Subcutaneous abdominal adipose tissue (tissue), 5 donors: Measurements from ENCODE around the gene HCN2.
"Not testable (repeated sequence)": the region's sequence is repeated elsewhere in the genome, so short reads cannot be mapped to it uniquely, and the experiment has no call there.

Experiments used
- H3K27ac ChIP-seq: one replicate; pipeline ENCODE4 v1.7.0; 2013; ENCODE audit warnings: low read depth, mild to moderate bottlenecking, inconsistent platforms, low read length, moderate library complexity
- H3K27me3 ChIP-seq, 5 donors: one replicate each; pipeline ENCODE4 v1.7.0; 2013; ENCODE audit warnings: low read length in 5 of 5, inconsistent platforms in 1 of 5; ENCODE audit not compliant: control insufficient read depth in 5 of 5, insufficient read depth in 4 of 5
- H3K36me3 ChIP-seq, 5 donors: one replicate each; pipeline ENCODE4 v1.7.0; 2013; ENCODE audit warnings: low read length in 5 of 5; ENCODE audit not compliant: control insufficient read depth in 5 of 5, insufficient read depth in 5 of 5
- H3K4me1 ChIP-seq, 5 donors: one replicate each; pipeline ENCODE4 v1.7.0; 2013; ENCODE audit warnings: low read length in 5 of 5, mild to moderate bottlenecking in 3 of 5, moderate library complexity in 1 of 5; ENCODE audit not compliant: control insufficient read depth in 5 of 5, insufficient read depth in 5 of 5
- H3K4me3 ChIP-seq, 5 donors: one replicate each; pipeline ENCODE4 v1.7.0; 2013; ENCODE audit warnings: low read length in 5 of 5, low read depth in 1 of 5
- H3K9ac ChIP-seq, 5 donors: one replicate each; pipeline ENCODE4 v1.7.0; 2013; ENCODE audit warnings: low read length in 5 of 5, mild to moderate bottlenecking in 4 of 5, moderate library complexity in 3 of 5
- H3K9me3 ChIP-seq, 5 donors: one replicate each; pipeline ENCODE4 v1.7.0; 2013; ENCODE audit warnings: low read length in 5 of 5; ENCODE audit not compliant: control insufficient read depth in 5 of 5
- donor health status: healthy.
- donor health status: healthy.
- donor health status: healthy.
- donor health status: healthy.
- donor health status: healthy.

Gene HCN2

GRCh38 chr19:604355-604754 lies 14.7 kb downstream of the HCN2 start:
- H3K27ac ChIP-seq: no peak overlapping the region
- no peak overlapping the region for H3K4me3 ChIP-seq
- H3K9me3 ChIP-seq: peaks cover 0 to 7% (median 0%) of the 10 kb centered on the region in 5 donors
- H3K27me3 ChIP-seq: peaks cover 0 to 4% (median 3%) of the 10 kb centered on the region in 5 donors
- H3K4me1 ChIP-seq: peaks cover 0 to 8% (median 0%) of the 10 kb centered on the region in 5 donors
- no peaks in the 10 kb centered on the region for H3K36me3 ChIP-seq
- H3K9ac ChIP-seq: no peak overlapping the region

- H3K9ac ChIP-seq, H3K36me3 ChIP-seq, H3K27ac ChIP-seq, H3K9me3 ChIP-seq, H3K4me3 ChIP-seq, H3K27me3 ChIP-seq: not testable (repeated sequence)
- H3K4me1 ChIP-seq: peaks cover 0 to 15% (median 0%) of the 10 kb centered on the region in 5 donors
These were observed 15.6 kb downstream of the HCN2 start for GRCh38 chr19:605061-605971.

GRCh38 chr19:607301-608154 lies 17.8 kb downstream of the HCN2 start:
- Histone ChIP-seq H3K4me1 (peaks cover 0 to 25% (median 9%) of the 10 kb centered on the region in 5 donors), H3K36me3 (no peaks in the 10 kb centered on the region), H3K27ac (no peak overlapping the region), H3K4me3 (no peak overlapping the region), H3K27me3 (peaks cover 0 to 20% (median 9%) of the 10 kb centered on the region in 5 donors), H3K9me3 (no peaks in the 10 kb centered on the region), H3K9ac (no peak overlapping the region)

- Histone ChIP-seq H3K4me1 (peaks cover 0 to 25% (median 9%) of the 10 kb centered on the region in 5 donors), H3K9me3 (no peaks in the 10 kb centered on the region), H3K27me3 (peaks cover 3 to 23% (median 9%) of the 10 kb centered on the region in 5 donors), H3K9ac (no peak overlapping the region), H3K36me3 (no peaks in the 10 kb centered on the region), H3K27ac (no peak overlapping the region), H3K4me3 (no peak overlapping the region)
These were observed 18.7 kb downstream of the HCN2 start for GRCh38 chr19:608155-609003.

- H3K27ac ChIP-seq: no peak overlapping the region
These were observed 19.3 kb downstream of the HCN2 start for GRCh38 chr19:609004-609346.

GRCh38 chr19:610071-610800 lies 20.6 kb downstream of the HCN2 start:
- Histone ChIP-seq H3K9ac (peak overlapping the region in 2 of 5 donors; percentile 12 to 48), H3K27me3 (peaks cover 3 to 28% (median 15%) of the 10 kb centered on the region in 5 donors), H3K36me3 (no peaks in the 10 kb centered on the region), H3K4me1 (peaks cover 0 to 25% (median 9%) of the 10 kb centered on the region in 5 donors), H3K9me3 (no peaks in the 10 kb centered on the region), H3K27ac (no peak overlapping the region), H3K4me3 (peak overlapping the region in 2 of 5 donors; percentile 33 to 43)

More at GRCh38 chr19:609004-609346, 19.3 kb downstream of the HCN2 start:
- H3K4me3 ChIP-seq: no peak overlapping the region
- no peaks in the 10 kb centered on the region for H3K9me3 ChIP-seq
- H3K9ac ChIP-seq: no peak overlapping the region
- no peaks in the 10 kb centered on the region for H3K36me3 ChIP-seq
- H3K4me1 ChIP-seq: peaks cover 0 to 25% (median 9%) of the 10 kb centered on the region in 5 donors
- peaks cover 3 to 23% (median 9%) of the 10 kb centered on the region in 5 donors for H3K27me3 ChIP-seq

GRCh38 chr19:610801-611480 lies 21.3 kb downstream of the HCN2 start:
- peak overlapping the region in 3 of 5 donors; percentile 29 to 43 (median 33) for H3K4me3 ChIP-seq
- peaks cover 3 to 28% (median 19%) of the 10 kb centered on the region in 5 donors for H3K27me3 ChIP-seq
- peaks cover 0 to 28% (median 9%) of the 10 kb centered on the region in 5 donors for H3K4me1 ChIP-seq
- no peaks in the 10 kb centered on the region for H3K9me3 ChIP-seq
- peak overlapping the region in 2 of 5 donors; percentile 12 to 48 for H3K9ac ChIP-seq
- H3K36me3 ChIP-seq: no peaks in the 10 kb centered on the region
- H3K27ac ChIP-seq: no peak overlapping the region

- Histone ChIP-seq H3K36me3 (no peaks in the 10 kb centered on the region), H3K27ac (no peak overlapping the region), H3K27me3 (peaks cover 3 to 28% (median 19%) of the 10 kb centered on the region in 5 donors), H3K4me1 (peaks cover 0 to 28% (median 9%) of the 10 kb centered on the region in 5 donors), H3K9me3 (no peaks in the 10 kb centered on the region), H3K4me3 (no peak overlapping the region), H3K9ac (no peak overlapping the region)
These were observed 21.8 kb downstream of the HCN2 start for GRCh38 chr19:611481-611868.
